ENCODE results near the gene ZNF816.
A peak's percentile ranks its signal among the peaks of the same experiment; 100 is the strongest.

Gene ZNF816

GRCh38 chr19:52992109-52993004 lies 29.7 kb upstream of the ZNF816 start:
- no peak for TF ChIP-seq ZFP30 (CRISPR knock-in tag; IDR thresholded peaks at IDR 0.05)
- no peak for TF ChIP-seq POU6F1 (CRISPR knock-in tag; IDR thresholded peaks at IDR 0.05; ENCODE audit: borderline replicate concordance, low read depth)
- no peak for TF ChIP-seq CREB5 (CRISPR knock-in tag; IDR thresholded peaks at IDR 0.05; ENCODE audit: low read depth)
- TF ChIP-seq CSDC2 (CRISPR knock-in tag; IDR thresholded peaks at IDR 0.05), result no peak
- no peak for TF ChIP-seq ZC3H10 (CRISPR knock-in tag; IDR thresholded peaks at IDR 0.05)
- TF ChIP-seq SNAI2 (CRISPR knock-in tag; IDR thresholded peaks at IDR 0.05), result no peak
- no peak for TF ChIP-seq TSHZ2 (CRISPR knock-in tag; IDR thresholded peaks at IDR 0.05)
- TF ChIP-seq ISL1 (CRISPR knock-in tag; IDR thresholded peaks at IDR 0.05), result no peak
- no peak for TF ChIP-seq ZNF565 (CRISPR knock-in tag; conservative IDR thresholded peaks at IDR 0.05; ENCODE audit: low read depth)
- no peak for TF ChIP-seq RARB (CRISPR knock-in tag; IDR thresholded peaks at IDR 0.05)
- TF ChIP-seq OSR1 (CRISPR knock-in tag; IDR thresholded peaks at IDR 0.05), result no peak
- TF ChIP-seq PATZ1 (CRISPR knock-in tag; IDR thresholded peaks at IDR 0.05; ENCODE audit: borderline replicate concordance), result no peak
- TF ChIP-seq GLIS3 (CRISPR knock-in tag; IDR thresholded peaks at IDR 0.05), result no peak
- no peak for TF ChIP-seq TOX (CRISPR knock-in tag; IDR thresholded peaks at IDR 0.05; ENCODE audit: borderline replicate concordance)
- no peak for TF ChIP-seq ZNF70 (CRISPR knock-in tag; IDR thresholded peaks at IDR 0.05)
- no peak for ATAC-seq

GRCh38 chr19:52991484-52991883 lies 28.8 kb upstream of the ZNF816 start:
- ATAC-seq, result peak; percentile 41; the same call in 2 of the 3 replicates
- TF ChIP-seq PPARA (CRISPR knock-in tag; IDR thresholded peaks at IDR 0.05; ENCODE audit: borderline replicate concordance) (no peak), CREB5 (CRISPR knock-in tag; IDR thresholded peaks at IDR 0.05; ENCODE audit: low read depth) (0 out of 2 replicates have a peak, but pooled peaks have one; percentile 25), ISL1 (CRISPR knock-in tag; IDR thresholded peaks at IDR 0.05) (peak; percentile 59)

- TF ChIP-seq CREB5 (CRISPR knock-in tag; IDR thresholded peaks at IDR 0.05; ENCODE audit: low read depth) (no peak), GLIS3 (CRISPR knock-in tag; IDR thresholded peaks at IDR 0.05) (no peak), ZNF8 (CRISPR knock-in tag; IDR thresholded peaks at IDR 0.05) (no peak), TCF4 (CRISPR knock-in tag; IDR thresholded peaks at IDR 0.05; ENCODE audit: borderline replicate concordance) (no peak), CSDC2 (CRISPR knock-in tag; IDR thresholded peaks at IDR 0.05) (no peak), ESRRG (CRISPR knock-in tag; IDR thresholded peaks at IDR 0.05) (no peak), TSHZ2 (CRISPR knock-in tag; IDR thresholded peaks at IDR 0.05) (no peak), ZNF70 (CRISPR knock-in tag; IDR thresholded peaks at IDR 0.05) (no peak), ZC3H10 (CRISPR knock-in tag; IDR thresholded peaks at IDR 0.05) (no peak), ZNF565 (CRISPR knock-in tag; conservative IDR thresholded peaks at IDR 0.05; ENCODE audit: low read depth) (no peak)
- no peak for ATAC-seq
Observed at GRCh38 chr19:52990759-52991418, 28.2 kb upstream of the ZNF816 start.
